CD1c-positive myeloid dendritic cell (primary cell): ENCODE measurements around the gene PTPN21.

Source experiments
- DNase-seq: peaks from one replicate; pipeline ENCODE4 v3.0.0-alpha.2; 2016; ENCODE audit errors: extremely low spot score

PTPN21 gene

GRCh38 chr14:88468406-88468805, 86.4 kb downstream of the PTPN21 start:
- DNase-seq = no peak

- DNase-seq = peak; percentile 13
Measured at GRCh38 chr14:88463318-88463717, 91.5 kb downstream of the PTPN21 start.

DNA sequence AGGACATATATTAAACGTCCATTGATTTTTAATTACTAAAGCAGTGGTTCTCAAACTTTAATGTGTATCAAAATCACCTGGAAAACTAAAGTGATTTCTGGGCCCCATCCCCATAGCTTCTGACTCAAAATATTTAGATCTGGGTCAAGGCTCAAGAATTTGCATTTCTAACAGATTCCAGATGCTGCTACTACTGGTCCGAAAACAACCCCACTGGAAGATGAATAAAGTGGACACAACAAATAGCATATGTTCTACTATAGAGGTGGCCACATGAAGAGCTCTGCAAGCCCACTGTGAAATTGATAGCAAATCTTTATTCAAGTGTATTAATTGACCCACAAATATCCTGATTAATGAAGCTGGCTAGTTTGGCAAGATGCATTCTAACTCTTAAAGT, 99.9 kb downstream of the PTPN21 start:
- no peak for DNase-seq

DNA sequence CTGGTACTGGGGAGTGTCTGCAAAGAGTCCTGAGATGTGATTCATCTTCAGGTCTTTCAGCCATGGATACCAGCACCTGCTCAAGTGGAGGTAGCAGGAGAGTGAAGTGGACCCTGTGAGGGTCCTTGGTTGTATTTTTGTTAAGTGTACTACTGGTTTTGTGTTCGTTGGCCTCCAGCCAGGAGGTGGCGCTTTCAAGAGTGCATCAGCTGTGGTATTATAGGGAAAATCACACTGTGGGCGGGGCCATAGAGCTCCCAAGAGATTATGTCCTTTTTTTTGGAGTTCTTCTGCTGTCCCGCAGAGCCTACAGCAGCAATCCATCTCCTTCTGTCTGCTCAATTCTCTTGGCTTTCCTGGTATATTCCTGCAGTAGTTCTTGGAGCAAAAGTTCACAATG, 102.6 kb downstream of the PTPN21 start:
- DNase-seq = no peak

- no peak for DNase-seq
Measured at GRCh38 chr14:88439088-88439487, 115.7 kb downstream of the PTPN21 start.

DNA sequence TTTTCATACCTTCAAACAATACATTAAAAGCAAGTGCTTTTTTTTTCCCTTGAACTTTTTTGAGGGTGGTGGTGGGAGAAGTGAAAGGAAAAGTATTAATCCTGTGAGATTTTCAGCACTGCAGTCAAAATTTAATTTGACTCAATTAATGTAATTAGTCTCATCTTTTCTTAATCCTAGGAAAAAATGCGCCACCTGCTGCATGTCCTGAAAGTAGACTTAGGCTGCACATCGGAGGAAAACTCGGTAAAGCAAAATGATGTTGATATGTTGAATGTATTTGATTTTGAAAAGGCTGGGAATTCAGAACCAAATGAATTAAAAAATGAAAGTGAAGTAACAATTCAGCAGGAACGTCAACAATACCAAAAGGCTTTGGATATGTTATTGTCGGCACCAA, 117.1 kb downstream of the PTPN21 start:
- no peak for DNase-seq

DNA sequence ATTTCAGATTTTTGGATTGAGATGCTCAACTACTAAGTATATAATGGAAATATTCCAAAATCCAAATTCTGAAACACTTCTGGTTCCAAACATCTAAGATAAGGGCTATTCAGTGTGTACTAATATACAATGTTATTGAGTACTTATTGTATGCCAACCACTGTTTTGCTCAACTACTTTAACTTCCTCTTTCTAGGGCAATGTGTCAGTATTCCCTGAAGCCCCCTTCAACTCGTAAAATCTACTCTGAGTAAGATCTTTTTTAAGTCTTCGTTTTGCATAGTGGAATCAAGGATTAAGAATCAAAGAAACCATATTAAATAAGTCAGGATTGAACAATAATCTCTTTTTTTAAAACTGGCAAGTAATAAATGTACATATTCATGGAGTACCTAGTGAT, 123.8 kb downstream of the PTPN21 start:
- no peak for DNase-seq

DNA sequence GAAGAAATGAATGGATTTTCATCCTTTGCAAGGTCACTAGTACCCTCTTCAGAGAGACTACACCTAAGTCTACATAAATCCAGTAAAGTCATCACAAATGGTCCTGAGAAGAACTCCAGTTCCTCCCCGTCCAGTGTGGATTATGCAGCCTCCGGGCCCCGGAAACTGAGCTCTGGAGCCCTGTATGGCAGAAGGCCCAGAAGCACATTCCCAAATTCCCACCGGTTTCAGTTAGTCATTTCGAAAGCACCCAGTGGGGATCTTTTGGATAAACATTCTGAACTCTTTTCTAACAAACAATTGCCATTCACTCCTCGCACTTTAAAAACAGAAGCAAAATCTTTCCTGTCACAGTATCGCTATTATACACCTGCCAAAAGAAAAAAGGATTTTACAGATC, 128.5 kb downstream of the PTPN21 start:
- no peak for DNase-seq

- DNase-seq = no peak
Measured at GRCh38 chr14:88424573-88424972, 130.2 kb downstream of the PTPN21 start.

GRCh38 chr14:88422919-88423650, 131.7 kb downstream of the PTPN21 start:
- DNase-seq = no peak

DNA sequence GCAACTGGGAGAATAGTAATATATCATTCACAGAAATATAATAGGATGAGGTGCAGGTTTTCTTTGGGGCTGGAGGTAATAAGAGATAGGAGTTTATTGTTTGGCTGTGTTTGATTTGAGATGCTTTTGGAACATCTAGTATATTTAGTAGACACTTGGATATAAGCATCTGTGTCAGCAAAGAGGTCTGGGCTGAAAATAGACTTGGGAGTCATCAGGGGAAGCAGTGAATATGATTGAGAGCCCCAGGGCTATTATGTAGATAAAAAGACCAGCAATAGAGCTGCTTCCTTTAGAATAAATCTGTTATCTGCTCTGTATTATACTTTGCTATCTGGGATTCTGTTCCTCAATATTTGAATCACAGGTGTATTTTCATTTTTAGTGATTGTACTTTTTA, 132.8 kb downstream of the PTPN21 start:
- DNase-seq = no peak

GRCh38 chr14:88421286-88421685, 133.5 kb downstream of the PTPN21 start:
- DNase-seq = no peak

DNA sequence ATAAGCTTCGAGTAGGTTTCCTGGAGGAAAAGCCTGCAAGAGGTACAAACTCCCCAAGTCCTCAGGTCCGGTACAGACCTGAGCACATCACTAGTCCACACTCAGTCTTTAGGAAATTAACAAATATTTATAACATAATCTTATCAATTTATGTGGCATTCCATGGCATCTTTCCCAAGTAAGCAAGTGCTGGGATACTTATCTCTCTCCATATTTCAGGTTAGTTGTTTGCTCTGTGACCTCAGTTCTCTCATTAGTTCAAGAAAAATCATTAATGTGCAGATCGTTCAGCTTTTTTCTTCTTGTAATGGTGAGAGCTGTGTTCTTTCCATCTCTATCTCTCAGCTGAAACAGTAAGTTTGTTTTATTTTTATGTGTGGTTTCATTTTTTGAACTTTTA, 134.6 kb downstream of the PTPN21 start:
- DNase-seq = no peak

- no peak for DNase-seq
Measured at GRCh38 chr14:88417594-88417993, 137.2 kb downstream of the PTPN21 start.
